ENCODE data around the gene SNED1. TPM values are rescaled to one million over a fixed set of nuclear protein-coding genes. Genes with fewer than 3 reads are reported as not detected.

Gene SNED1
- total and polyA plus RNA-seq, 12 donors = 3.9 to 12.7 (median 6.3) TPM

DNA sequence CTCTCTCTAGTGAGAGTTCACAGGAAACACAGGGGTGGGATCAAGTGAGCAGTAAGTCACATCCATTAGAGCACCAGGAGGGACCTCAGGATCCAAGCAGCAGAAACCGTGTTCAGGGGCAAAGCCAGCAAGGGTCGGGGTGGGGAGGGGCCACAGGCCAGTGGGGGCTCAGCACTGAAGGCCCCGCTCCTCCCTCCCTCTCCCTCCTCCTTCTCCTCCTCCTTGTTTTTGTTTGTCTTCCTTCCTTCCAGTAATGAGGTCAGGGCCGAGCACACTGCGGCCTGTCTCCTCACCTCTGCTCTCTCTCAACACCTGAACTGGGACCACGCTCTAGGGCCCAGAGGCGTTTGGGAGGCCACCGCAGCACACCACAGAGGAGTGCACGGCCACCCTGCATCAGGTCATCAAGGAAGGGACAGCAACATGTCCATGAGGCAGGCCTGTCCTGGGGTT is 82.8 kb downstream of the SNED1 start:
- intact Hi-C loops (cut with DNase I) = no loop called here
- WGBS, 2 donors = 56 to 61% methylated on average over 9 of the region's 9 CpGs
- peak in 5 of 8 donors; percentile 7 to 39 (median 11) for ATAC-seq
- peaks cover 0 to 6% (median 0%) of the 10 kb centered on the region in 9 donors for H3K4me1 ChIP-seq
- no peak overlapping the region for H3K4me3 ChIP-seq
- H3K27me3 ChIP-seq = no peaks in the 10 kb centered on the region
- peaks cover 0 to 28% (median 5%) of the 10 kb centered on the region in 9 donors for H3K36me3 ChIP-seq
- DNase-seq = no peak
- TF ChIP-seq CTCF (IDR thresholded peaks at IDR 0.05) = no peak
- H3K9me3 ChIP-seq = no peaks in the 10 kb centered on the region
- H3K27ac ChIP-seq = no peak overlapping the region

DNA sequence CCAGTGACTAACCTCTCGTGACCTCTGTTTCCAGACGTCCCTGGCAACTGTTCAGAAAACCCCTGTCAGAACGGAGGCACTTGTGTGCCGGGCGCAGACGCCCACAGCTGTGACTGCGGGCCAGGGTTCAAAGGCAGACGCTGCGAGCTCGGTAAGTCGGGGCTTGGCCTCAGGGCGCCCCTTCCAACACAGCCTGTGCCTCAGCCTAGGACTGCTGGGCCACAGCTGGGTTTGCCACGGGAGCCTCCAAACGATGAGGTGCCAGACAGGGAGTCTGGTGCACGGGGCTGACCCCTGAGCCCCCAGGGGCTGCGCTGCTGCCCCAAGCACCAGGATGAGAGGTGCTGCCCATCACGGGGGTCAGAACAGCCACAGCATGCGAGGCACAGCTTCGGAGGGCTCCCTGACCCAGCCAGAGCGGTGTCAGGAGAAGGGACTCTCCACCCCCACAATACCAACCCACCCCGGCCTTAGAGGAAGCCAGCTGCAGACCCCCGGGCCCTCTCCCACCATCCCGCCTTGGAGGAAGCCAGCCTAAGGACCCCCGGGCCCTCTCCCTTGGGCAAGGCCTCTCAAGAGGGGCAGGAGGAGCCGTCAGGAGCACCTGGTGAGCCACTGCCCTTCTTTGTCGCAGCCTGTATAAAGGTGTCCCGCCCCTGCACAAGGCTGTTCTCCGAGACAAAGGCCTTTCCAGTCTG is 83.4 kb downstream of the SNED1 start:
- ATAC-seq (peak in 5 of 8 donors; percentile 12 to 56 (median 21)), DNase-seq (no peak)
- intact Hi-C loops (cut with DNase I) = no loop called here
- H3K4me3 ChIP-seq = no peak overlapping the region
- WGBS, 2 donors = 68 to 70% methylated on average over 28 of the region's 28 CpGs
- no peak overlapping the region for H3K27ac ChIP-seq
- H3K4me1 ChIP-seq = peaks cover 0 to 6% (median 0%) of the 10 kb centered on the region in 9 donors
- H3K36me3 ChIP-seq = peaks cover 0 to 28% (median 11%) of the 10 kb centered on the region in 9 donors
- H3K27me3 ChIP-seq = no peaks in the 10 kb centered on the region
- no peak for TF ChIP-seq CTCF (IDR thresholded peaks at IDR 0.05)
- no peaks in the 10 kb centered on the region for H3K9me3 ChIP-seq

- H3K27me3 ChIP-seq = no peaks in the 10 kb centered on the region
- peaks cover 0 to 36% (median 17%) of the 10 kb centered on the region in 9 donors for H3K36me3 ChIP-seq
- H3K4me1 ChIP-seq = peaks cover 0 to 6% (median 0%) of the 10 kb centered on the region in 9 donors
- H3K4me3 ChIP-seq = no peak overlapping the region
- ATAC-seq (no peak), DNase-seq (no peak)
- no peak overlapping the region for H3K27ac ChIP-seq
- no peaks in the 10 kb centered on the region for H3K9me3 ChIP-seq
- no peak for TF ChIP-seq CTCF (IDR thresholded peaks at IDR 0.05)
- WGBS, 2 donors = 80 to 82% methylated on average over 14 of the region's 14 CpGs
- intact Hi-C loops (cut with DNase I) = no loop called here
Measured at GRCh38 chr2:241082341-241083090, 84.1 kb downstream of the SNED1 start.

GRCh38 chr2:241083091-241083415 is 84.6 kb downstream of the SNED1 start:
- intact Hi-C loops (cut with DNase I) = no loop called here
- TF ChIP-seq CTCF (IDR thresholded peaks at IDR 0.05) = no peak
- Histone ChIP-seq H3K9me3 (no peaks in the 10 kb centered on the region), H3K4me1 (peaks cover 0 to 6% (median 0%) of the 10 kb centered on the region in 9 donors), H3K4me3 (no peak overlapping the region), H3K36me3 (peaks cover 0 to 41% (median 22%) of the 10 kb centered on the region in 9 donors), H3K27ac (no peak overlapping the region), H3K27me3 (no peaks in the 10 kb centered on the region)
- ATAC-seq (peak in 1 of 8 donors; percentile 31), DNase-seq (no peak)
- WGBS, 2 donors = 75 to 76% methylated on average over 5 of the region's 5 CpGs
